Measurements from ENCODE around the gene CHCHD3. TPM values are rescaled to one million over a fixed set of nuclear protein-coding genes. Genes with fewer than 3 reads are reported as not detected.

Gene CHCHD3
- 194 TPM for total RNA-seq
- long read RNA-seq, transcript CHCHD3-201 (8 exons, 1,598 nt) = major isoform, 587 of 610 reads
- long read RNA-seq, partial matches to known transcripts = 3 of 610 reads
- long read RNA-seq, other reads (novel, unspliced or antisense) = 20 of 610 reads

DNA sequence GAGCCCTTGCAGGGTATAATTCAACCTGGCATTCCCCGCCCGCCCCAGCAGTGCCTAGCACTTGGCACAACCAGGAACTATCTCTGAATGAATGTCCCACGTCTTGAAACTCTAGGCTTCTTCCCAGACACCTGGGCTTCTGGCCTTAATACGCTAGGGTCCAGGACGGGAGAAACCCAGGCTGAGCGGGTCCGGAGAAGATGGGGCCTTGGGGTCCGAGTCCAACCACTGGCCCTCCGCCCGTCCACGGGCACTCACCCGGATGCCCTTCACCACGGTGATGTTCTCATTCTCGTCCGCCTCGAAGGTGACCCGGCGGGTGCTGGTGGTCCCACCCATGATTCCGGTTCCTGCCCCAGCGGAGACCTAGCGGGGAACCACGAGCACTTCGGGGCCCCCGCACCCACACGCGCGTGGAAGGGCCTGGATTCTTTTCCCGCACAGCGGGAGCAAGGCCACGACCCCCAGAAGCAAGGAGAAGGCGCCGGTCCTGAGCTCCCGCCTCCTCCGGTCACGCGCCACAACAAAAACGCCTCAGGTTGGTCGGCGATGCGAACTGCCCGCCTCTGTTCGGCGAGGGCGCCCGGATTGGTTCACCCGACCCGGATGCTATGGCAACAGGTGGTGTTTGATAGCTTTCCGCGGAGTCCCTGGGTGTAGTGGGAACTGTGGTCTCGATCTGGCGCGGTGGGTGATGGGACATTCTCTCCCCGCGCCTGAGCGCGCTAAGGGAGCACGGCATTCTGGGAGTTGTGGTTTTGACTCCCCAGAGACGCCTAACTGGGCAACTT, at the start of gene CHCHD3:
CHCHD3 (minus strand) TSS at position 492 of the 791 bp plus-strand sequence; CDS start at position 339, 153 bp downstream.
- peak; percentile 99 for ATAC-seq (ENCODE audit: poor library complexity)
- intact Hi-C loops (cut with DNase I) = no loop called here

DNA sequence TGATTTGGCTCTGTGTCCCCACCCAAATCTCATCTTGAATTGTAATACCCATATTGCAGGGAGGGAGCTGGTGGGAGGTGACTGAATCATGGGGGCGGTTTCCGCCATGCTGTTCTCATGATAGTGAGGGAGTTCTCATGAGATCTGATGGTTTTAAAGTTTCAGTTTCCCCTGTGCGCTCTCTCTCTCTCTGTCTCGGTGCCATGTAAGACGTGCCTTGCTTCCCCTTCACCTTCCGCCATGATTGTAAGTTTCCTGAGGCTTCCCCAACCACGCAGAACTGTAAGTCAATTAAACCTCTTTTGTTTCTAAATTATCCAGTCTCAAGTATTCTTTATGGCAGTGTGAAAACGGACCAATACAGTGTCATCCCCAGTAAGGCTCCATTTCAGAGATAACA, 48.3 kb upstream of the CHCHD3 start:
- intact Hi-C loops (cut with DNase I) = no loop called here
- no peak for DNase-seq
- no peak for ATAC-seq (ENCODE audit: poor library complexity)

More for the DNA sequence above, at the start of gene CHCHD3:
- peak; percentile 98 for DNase-seq

DNA sequence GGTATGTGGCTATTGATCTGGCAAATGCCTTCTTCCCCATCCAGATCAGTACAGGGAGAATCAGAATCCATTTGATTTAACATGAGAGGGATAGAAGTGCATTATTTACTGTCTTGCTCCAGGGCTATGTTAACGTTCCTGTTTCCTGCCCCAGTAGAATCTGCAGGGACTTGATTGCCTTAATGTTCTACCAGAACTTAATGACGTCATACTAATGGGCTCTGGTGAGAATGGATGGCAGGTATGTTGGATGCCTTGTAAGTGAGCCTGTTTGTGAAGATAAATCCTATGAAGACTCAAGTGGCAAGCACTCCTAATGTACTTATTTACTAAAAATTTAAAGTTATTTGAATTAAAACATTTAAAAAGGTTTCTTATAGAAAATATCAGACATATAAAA, 44.5 kb upstream of the CHCHD3 start:
- intact Hi-C loops (cut with DNase I) = no loop called here
- ATAC-seq (ENCODE audit: poor library complexity) (no peak), DNase-seq (no peak)

DNA sequence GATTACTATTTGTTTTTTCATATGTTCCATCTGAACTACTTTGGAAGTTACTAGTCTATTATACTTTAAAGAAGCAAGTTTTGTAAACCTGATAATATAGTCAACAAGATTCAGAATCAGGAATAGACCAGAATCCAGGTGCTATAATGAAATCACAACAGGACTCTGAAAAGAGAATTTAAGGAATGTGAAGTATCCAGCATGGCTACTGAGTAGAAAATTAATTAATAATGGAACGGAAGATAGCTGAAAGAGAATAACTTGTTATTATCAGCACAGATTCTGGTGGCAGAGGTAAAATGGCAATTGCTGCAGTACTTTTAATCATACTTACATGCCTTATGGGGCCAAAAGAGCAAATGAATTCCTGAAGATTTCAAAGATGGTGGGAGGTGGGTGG, 43.1 kb upstream of the CHCHD3 start:
- DNase-seq = no peak
- intact Hi-C loops (cut with DNase I) = no loop called here
- no peak for ATAC-seq (ENCODE audit: poor library complexity)

DNA sequence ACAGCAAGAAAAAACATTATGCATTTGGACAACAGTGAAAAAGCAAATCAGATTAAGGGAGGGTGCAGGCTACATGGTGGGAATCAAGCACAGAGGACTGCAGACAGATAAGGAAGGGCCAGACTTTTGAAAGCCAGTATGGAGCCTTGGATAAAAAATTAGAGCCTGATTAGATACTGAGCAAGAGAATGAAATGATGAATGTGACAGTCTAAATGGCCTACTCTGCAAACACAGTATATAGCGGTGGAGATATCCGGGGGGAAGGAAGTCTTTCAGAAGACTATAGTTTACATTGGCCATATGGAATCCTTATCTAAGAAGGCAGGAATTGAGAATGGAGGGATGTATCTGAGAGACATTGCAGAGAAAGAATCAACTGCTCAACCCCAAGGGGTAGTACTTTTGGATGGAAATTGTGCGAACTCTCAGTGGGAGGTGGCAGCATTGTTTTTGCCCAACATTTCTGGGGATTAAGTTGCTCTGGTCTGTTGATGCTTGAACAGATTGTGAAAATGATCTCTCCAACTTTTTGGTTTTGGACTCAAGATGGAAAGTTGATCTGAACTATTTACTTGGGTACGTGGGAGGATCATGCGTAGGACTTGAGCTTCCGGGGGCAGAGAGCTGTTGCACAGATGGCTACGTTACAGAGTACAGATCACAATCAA, 39.4 kb upstream of the CHCHD3 start:
- intact Hi-C loops (cut with DNase I) = no loop called here
- ATAC-seq (ENCODE audit: poor library complexity) (no peak), DNase-seq (no peak)

DNA sequence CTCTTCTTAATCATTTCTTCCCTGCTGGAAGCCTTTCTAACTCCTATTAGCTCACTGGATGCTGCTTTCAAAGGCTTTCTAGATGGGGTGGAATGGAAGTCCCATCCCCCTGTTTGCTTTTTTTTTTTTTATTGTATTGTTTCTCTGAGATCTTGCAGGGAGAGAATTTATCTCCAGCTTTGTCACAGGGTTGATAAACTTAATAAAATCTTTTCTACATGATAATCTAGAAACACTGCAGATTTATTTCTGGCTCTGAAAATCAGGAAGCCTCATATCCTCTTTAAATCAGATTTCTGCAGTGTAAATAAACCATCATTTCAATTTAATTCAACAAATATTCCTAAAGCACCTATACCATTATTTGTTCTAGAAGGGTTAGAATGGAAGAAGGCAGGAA, 37.2 kb upstream of the CHCHD3 start:
- ATAC-seq (ENCODE audit: poor library complexity) = no peak
- intact Hi-C loops (cut with DNase I) = no loop called here
- no peak for DNase-seq

DNA sequence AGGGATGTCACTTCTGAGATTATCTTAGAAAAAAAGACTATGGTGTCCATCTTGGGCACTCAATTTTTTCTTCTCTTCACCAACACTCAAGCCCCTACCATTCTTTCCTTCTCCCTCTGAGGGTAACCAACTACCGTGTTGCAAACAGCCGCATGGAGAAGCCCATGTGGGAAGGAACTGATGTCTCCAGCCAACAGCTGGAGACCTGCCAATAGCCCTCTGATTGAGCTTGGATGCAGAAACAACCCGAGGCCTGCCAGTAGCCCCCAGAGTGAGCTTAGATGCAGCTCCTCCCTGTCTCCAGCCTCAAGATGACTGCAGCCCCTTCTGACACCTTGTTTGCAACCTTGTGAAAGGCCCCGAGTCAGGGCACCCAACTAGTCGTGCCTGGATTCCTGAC, 36.4 kb upstream of the CHCHD3 start:
- ATAC-seq (ENCODE audit: poor library complexity) = no peak
- intact Hi-C loops (cut with DNase I) = no loop called here
- no peak for DNase-seq

DNA sequence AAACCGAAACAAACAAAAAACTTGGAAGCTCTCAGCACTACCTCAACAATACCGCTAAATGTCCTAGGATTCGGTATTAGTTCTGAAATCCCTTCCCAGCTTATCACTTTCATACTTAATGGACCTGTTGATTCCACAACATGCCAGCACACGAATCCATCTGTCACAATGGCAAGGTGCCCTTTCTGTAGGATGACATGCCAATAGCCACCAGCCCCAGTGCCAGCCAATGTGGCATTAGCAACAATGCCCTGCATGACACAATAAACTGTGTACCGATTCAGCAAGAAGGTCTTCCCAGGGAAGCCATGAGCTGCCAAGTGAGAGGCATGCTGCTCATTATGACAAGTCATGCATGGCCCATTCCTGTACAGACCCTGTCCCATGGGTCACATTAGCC, 35.6 kb upstream of the CHCHD3 start:
- DNase-seq (no peak), ATAC-seq (ENCODE audit: poor library complexity) (no peak)
- intact Hi-C loops (cut with DNase I) = no loop called here

DNA sequence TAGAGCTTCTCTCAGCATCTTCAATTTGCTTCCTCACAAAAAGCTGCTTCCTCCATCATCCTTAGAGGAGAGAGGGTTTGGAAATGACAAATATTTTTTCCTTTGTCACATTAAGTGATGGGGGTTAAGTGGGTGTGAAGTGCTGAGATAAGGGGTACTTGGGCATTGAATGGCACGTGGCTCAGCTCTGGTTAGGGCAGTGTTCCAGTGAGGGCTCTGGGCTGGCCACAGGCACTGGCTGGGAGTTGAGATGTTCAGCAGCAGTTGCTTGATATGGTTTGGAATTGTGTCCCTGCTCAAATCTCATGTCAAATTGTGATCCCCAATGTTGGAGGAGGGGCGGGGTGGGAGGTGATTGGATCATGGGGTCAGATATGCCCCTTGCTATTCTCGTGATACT, 33.7 kb upstream of the CHCHD3 start:
- no peak for DNase-seq
- ATAC-seq (ENCODE audit: poor library complexity) = peak; percentile 55
- intact Hi-C loops (cut with DNase I) = no loop called here

DNA sequence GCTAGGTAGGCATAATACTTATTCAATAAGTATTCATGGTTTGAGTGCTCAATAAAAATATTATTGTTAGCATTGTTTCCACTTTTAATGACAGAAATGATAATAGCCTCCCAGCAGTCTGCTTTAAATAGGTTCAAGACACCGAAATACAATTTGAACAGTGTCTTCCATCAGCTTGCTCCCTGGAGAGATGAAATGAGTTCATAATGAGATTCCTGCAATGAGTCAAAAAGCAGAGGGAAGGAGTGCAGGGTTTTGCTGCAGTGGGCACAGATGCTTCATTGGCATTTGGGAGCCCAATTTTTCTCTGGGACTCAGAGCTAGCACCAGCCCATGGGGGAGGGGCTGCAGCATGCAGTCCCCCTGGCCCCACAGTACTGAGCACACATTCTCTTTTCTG, 32.6 kb upstream of the CHCHD3 start:
- DNase-seq (no peak), ATAC-seq (ENCODE audit: poor library complexity) (no peak)
- intact Hi-C loops (cut with DNase I) = no loop called here

DNA sequence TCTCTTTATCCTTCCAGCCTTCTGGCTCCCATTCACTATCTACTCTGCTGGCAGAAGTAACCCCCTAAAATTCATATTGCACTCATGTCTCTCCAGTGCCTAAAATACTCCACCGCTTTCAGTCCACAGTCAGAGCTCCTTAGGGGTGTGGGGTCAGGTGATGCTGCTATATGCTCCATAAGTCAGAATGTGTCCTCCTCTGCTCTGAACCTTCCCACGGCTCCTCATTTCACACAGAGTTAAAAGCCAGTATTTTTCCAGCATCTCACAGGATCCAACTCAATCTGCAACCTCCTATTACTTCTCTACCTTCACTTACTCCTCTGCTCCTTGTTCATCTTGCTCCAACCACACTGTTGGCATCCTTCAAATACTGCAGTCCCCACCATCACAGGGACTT, 31.1 kb upstream of the CHCHD3 start:
- DNase-seq = no peak
- intact Hi-C loops (cut with DNase I) = no loop called here
- no peak for ATAC-seq (ENCODE audit: poor library complexity)

DNA sequence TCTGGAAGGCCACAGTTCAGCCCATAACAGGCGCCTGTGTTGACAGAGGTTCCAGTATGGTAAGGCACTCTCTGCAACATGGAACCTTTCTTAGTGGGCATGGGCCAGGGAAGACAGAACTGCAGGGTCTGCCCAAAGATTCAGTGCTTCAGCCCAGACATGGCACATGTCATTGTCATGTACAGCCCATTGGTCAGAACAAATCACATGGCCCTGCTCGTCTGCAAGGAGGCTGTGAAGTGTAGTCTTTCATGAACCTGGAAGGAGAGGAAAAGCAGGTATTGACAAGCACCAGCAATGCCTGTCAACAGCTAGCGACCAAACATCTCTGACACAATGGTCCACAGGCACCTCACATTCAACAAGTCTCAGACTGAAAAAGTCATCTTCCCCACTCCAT, 30.4 kb upstream of the CHCHD3 start:
- DNase-seq (no peak), ATAC-seq (ENCODE audit: poor library complexity) (no peak)
- intact Hi-C loops (cut with DNase I) = no loop called here

DNA sequence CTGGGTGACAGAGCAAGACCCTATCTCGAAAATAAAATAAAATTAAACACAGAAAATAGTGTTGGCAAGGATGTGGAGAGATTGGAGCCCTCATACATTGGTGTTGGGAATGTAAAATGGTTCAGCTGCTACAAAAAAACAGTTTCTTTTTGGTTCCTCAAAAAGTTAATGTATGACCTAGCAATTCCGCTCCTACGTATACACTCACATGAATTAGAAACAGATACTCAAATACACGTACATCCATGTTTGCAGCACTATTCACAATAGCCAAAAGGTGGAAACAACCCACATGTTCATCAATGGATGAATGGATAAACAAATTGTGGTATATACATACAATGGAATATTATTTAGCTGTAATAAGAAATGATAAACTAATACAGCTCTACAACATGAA, 28.4 kb upstream of the CHCHD3 start:
- DNase-seq (no peak), ATAC-seq (ENCODE audit: poor library complexity) (no peak)
- intact Hi-C loops (cut with DNase I) = no loop called here

DNA sequence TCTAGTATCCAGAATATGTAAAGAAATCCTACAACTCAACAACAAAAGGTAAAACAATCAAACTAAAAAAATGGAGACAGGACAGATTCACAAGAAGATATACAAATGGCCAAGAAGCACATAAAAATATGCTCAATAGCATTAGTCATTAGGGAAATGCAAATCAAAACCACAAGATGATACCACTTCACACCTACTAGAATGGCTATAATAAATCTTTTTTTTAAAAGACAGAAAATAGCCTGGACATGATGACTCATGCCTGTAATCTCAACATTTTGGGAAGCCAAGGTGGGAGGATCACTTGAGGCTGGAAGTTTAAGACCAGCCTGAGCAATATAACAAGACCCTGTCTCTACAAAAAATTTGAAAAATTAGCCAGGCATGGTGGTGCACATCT, 27.9 kb upstream of the CHCHD3 start:
- ATAC-seq (ENCODE audit: poor library complexity) (no peak), DNase-seq (no peak)
- intact Hi-C loops (cut with DNase I) = no loop called here

DNA sequence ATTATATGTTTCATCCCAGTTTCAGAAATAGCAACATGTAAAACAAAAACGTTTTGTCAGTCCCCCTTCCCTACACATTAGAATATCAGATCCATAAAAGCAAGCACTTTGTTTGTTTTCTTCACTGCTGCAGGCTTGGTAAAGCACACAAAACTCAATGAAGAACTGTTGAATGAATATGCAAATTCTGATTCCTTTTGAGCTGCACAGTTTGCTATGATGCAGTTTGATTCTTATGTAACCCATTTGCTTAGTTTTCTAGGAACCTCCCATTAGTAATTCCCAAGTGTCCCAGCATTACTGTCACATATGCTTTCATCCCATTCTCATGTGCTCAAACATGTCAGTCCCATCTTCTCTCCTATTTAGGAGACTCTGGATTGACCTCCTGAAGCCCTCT, 26.1 kb upstream of the CHCHD3 start:
- ATAC-seq (ENCODE audit: poor library complexity) = no peak
- DNase-seq = no peak
- intact Hi-C loops (cut with DNase I) = no loop called here

DNA sequence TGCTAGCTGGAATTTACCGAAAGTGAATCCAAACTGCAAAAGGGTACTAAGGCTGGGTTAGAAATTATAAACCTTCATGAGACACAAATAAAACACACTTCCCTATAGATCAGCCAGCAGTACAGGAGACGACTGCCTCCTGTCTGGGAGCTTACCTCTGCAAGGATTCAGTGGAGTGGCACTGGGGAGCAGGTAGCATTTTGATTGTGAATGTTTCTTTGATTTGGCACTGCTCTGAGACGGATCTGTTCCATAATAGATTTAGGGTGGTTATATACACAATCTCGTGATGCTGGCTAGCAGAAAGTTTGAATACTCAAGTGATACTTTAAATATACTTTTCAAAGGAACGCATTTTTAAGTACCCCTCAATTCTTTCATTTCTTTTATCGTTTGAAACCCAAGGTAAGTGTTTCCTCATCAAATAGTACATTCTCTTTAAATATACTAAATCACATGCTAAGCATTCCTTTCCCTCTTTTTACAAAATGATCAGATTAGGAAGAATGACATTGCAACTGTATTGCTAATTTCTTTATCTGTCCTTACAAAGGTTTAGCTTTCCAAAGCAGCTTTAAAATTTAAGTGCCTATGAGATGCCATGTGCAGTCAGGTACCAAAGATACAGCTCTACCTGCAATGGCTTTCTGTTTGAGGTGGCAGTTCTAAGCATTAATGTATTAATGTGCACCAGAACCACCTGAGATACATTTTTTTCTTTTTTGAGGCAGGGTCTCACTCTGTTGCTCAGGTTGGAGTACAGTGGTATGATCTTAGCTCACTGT, 20.6 kb upstream of the CHCHD3 start:
- ATAC-seq (ENCODE audit: poor library complexity) (no peak), DNase-seq (no peak)
- intact Hi-C loops (cut with DNase I) = no loop called here

DNA sequence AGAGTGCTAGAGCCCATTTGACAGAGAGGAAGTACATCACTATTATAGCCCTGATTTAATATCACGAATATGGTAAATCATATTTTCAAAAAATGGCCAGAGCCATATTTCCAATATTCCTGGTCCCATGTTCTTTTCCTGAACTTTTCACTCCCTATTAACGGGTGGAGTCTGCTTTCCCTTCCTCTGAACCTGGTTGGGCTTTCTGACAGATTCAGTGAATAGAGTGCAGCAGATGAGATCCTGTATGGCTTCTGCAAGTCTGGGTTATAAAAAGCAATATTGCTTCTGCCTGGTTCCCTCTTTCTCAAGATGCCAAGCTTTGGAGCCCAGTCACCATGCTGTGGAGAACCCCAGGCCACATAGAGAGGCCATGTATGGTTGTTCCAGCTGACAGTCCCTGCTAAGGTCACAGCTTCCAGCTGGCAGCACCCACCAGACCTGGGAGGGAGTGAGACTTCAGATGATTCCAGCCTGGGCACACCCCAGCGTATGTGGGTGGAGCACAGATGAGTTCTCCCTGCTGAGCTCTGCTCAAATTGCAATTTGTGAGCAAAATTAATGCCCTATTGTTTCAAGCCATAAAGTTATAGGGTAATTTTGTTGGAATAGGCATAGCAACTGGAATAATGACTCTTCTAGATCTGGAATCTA, 17.9 kb upstream of the CHCHD3 start:
- no peak for ATAC-seq (ENCODE audit: poor library complexity)
- intact Hi-C loops (cut with DNase I) = no loop called here
- DNase-seq = no peak

DNA sequence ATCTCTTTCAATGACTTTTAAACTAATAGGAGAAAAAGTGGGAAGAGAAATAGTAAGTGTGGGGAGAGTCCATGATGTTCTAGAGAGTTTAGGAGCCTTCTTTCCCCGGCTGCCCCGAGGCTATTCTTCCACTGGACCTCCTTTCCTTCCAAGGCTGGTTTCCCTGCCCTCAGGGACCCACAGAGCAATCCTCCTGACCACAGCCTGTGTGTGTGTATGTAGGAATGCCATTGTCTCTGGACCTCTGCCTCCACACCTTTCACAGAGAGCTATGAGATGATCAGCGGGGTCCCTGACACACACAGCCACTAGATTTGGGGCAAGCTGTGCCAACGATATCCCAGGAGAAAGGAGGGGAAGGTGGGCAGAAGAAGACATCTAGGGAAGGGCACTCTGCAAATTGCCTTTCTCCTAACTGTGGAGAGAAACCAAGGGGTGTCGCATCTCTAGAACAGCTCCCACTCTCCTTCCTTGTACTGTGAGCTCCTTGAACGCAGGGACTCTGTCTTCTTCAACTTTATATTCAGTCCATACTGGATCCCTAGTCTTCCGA, 13.3 kb upstream of the CHCHD3 start:
- no peak for DNase-seq
- intact Hi-C loops (cut with DNase I) = no loop called here
- no peak for ATAC-seq (ENCODE audit: poor library complexity)

DNA sequence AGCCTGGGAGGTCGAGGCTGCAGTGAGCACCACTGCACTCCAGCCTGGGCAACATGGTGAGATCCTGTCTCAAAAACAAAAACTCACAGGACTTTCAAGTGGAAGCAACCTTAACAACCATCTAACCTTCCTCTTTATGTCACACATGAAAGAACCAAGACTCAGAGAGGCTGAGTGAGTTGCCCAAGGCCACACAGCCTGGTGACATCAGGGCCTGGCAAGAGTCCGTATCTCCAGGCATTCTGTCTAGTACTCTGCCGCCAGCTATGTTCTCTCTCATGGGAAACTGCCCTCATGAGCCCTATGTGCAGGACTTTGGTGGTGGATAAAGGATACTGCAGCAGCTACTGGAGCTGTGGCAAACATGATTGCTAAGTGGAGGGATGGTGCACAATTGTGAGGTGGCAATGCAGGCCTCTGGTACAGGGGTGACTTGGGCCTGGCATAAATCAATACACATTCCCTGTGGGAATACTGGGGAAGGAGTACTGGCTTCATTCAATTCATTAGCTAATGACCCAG, 10.1 kb upstream of the CHCHD3 start:
- no peak for ATAC-seq (ENCODE audit: poor library complexity)
- intact Hi-C loops (cut with DNase I) = no loop called here
- no peak for DNase-seq
